Measurements from ENCODE around the gene TNFRSF18. TPM values are rescaled to one million over a fixed set of nuclear protein-coding genes. Genes with fewer than 3 reads are reported as not detected.

Gene TNFRSF18
- polyA plus RNA-seq, 4 donors, result 0.29 to 1.1 (median 0.67) TPM; not detected in 1

DNA sequence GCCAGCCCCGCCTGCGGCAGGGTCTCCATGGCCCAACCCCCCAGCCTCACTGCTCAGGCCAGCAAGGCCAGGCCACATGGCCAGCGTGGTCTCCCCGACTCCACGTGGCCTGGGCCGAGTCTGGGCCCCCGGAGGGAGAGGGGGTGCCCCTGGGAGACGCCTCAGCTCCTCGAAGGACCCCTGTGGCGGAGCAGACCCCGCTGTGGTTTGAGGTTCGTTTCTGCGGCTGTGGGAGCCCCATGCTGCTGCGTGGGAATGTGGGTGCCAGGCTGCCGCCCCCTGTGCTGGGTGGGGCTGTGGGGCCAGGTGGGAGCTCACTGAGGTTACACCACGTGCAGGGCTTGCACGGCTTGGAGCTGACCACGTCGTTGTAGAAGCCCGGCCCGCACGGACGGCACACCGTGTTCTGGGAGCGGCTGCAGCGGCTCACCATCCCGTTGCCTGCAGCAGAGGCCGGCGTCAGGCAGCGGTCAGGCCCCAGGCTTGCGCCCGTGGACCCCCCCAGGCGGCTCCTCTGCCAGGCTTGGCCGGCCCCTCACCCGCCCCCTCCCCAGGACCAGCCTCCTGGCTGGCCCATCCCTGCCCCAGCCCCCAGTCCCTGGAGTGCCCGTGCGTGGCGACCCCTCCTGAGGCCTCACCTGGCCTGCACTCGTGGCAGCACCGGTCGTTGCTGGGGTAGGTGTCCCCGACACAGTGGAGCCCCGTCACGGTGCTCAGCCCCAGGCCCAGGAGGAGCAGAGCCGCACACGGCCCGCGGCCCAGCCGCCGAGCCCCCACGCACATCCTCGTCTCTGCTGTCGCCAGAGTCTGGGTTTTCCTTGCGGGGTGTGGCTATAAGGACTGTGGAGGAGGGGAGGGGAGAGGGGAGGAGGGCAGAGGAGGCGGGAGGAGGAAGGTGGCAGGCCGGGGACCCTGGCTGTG, 7.2 kb upstream of the TNFRSF18 start, which contains the start of gene TNFRSF4:
TSS of gene TNFRSF4 (minus strand) at position 809 of the 921 bp plus-strand sequence. CDS start at position 783, 26 bp downstream.
- DNase-seq (ENCODE audit: low read depth in 4 of 4, low spot score in 3 of 4), result no peak

- DNase-seq (ENCODE audit: low read depth in 4 of 4, low spot score in 3 of 4), result no peak
Measured at GRCh38 chr1:1212780-1213344, 6.5 kb upstream of the TNFRSF18 start.

GRCh38 chr1:1211541-1212441, 5.4 kb upstream of the TNFRSF18 start:
- DNase-seq (ENCODE audit: low read depth in 4 of 4, low spot score in 3 of 4), result no peak

GRCh38 chr1:1210726-1211540, 4.5 kb upstream of the TNFRSF18 start:
- DNase-seq (ENCODE audit: low read depth in 4 of 4, low spot score in 3 of 4), result no peak

GRCh38 chr1:1208713-1209433, 2.5 kb upstream of the TNFRSF18 start:
- no peak for DNase-seq (ENCODE audit: low read depth in 4 of 4, low spot score in 3 of 4)

DNA sequence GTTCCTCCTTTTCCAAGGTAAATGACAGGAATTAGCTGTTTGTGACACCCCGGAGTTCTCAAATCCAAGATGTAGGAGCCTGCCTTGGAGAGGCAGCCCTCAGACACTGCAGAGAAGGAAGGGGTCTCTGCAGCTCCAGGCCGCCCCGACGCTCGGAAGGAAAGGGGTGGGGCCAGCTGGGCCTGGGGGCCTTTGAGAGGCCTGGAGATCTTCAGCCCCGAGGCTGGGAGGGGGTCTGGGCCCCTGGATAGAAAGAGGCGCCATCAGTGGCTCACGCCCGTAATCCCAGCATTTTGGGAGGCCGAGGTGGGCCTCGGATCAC, 1.1 kb upstream of the TNFRSF18 start:
- DNase-seq (ENCODE audit: low read depth in 4 of 4, low spot score in 3 of 4), result no peak

- no peak for DNase-seq (ENCODE audit: low read depth in 4 of 4, low spot score in 3 of 4)
Measured at GRCh38 chr1:1206966-1207531, 657 bp upstream of the TNFRSF18 start.

GRCh38 chr1:1205769-1206375, 520 bp downstream of the TNFRSF18 start:
- no peak for DNase-seq (ENCODE audit: low read depth in 4 of 4, low spot score in 3 of 4)

DNA sequence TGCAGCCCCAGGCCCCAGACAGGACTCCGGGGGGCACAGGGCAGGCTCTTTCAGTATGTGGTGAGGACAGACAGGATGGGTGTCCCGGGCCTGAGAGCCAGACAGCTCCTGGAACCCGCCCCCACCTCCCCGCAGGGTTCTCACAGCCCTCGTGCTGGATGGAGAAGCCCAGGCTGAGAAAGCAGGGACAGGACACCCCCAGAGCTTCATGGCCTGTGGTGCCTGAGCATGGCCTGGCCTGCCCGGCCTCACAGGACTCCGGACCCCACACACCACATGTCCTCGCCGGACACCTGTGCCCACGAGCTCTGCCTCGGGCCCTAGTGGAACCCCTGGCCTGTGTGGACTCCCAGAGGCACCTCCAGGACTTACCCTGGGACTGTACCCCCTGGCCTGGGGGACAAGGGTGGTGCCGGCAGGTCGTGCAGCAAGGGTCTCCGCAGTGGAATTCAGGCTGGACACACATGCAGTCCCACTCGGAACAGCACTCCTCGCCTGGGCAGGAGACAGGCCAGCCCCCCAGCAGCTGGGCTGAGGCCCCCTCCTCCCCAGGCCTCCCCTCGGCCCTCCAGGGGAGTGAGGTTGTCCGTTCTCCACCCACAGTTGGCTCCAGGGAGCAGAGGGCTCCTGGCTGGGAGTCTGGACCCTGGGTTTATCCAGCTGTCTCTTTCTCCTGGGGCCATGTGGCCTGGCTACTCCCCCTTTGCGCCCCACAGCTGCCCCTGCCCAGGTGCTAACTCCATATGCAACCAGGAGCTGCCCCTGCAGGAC, 1.2 kb downstream of the TNFRSF18 start:
- no peak for DNase-seq (ENCODE audit: low read depth in 4 of 4, low spot score in 3 of 4)

DNA sequence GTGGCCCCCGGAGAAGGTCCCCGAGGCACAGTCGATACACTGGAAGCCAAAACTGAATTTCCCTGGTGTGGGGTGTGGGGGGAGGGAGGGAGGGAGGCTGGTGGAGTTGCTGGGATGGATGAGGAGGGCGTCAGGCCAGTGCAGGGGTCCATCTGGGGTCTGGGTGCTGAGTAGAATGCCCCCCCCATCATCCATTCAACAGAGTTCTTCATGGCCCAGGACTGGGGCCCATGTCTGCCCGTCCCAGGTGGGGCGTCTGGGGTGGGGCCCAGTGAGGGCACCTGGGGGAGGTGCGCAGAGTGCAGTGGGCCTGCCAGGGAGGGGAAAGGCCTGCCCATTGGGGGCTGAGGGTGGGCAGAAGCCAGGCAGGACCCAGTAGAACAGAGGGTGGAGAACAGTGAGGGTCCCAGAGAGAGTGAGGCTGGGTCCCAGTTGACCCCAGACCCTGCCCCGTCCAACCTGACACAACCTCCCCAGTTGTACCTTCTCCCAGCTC, 1.9 kb downstream of the TNFRSF18 start:
- no peak for DNase-seq (ENCODE audit: low read depth in 4 of 4, low spot score in 3 of 4)

DNA sequence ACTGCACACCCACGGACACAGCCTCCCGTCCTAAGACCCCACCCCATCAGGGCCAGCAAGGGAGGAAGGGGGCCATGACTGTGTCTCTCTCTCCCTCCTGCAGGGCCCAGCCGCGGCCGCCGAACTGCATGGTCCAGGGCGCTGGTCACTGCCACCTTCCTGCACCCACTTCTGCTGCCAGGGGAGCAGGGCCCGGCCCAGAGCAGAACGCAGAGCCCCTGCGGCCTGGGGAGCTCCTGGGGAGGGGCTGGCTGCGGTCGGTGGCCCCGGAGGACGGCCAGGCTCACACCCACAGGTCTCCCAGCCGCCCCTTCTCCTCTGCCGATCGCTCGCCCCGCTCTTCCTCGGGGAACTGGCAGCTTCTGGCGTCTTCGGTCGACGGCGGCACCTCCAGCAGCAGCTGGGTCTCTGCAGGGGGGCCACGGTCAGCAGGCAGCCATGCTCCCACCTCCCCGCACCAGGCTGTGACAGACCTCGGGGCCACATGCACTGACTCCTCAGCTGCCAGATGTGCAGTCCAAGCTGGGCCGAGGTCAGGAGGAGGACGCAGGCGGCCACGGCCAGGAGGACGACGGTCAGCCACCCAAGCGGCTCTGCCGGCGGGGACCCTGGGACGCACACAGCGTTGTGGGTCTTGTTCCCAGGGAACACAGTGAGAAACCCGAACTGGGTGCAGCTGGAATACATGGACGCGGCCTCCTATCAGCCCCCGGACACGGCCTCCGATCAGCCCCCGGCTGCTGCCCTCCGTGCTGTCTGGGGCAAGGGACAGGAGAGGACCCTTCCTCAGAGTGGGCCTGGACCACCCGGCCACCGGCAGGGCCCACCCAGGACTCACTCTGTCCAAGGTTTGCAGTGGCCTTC, 2.6 kb downstream of the TNFRSF18 start:
- DNase-seq (ENCODE audit: low read depth in 4 of 4, low spot score in 3 of 4), result no peak

DNA sequence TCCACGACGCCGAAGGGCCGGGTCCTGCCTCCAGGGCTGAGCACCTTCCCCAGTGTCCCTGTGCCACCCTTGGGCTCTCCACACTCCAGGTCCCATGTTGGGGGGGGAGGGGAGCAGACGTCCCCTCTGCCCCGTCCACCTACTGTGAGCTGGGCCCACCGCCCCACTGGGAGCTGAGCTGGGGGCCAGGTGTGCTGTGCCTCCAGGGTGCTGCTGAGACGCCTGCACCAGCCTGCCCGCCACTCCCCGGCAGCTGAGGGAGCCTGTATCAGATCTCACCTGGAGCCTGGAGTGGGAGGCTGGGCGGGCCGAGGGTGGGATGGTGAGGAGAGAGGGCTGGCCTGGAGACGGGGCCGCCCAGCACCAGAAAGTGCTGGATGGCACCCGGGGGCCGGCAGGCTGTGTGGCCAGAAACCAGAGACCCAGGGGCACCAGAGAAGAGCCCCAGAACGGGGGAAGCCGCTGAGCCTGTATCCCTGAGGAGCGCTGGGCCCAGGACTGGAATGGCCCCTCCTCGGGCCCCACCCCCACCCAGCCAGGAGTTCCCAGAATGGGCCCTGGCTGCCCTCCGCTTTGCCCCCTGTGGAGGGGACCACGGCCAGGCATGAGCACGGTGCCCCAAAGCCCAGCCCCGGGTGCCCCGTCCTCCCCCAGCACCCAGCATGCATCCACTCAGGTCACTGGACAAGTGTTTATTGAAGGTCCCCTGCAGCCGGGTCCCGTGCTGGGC, 3.4 kb downstream of the TNFRSF18 start:
- no peak for DNase-seq (ENCODE audit: low read depth in 4 of 4, low spot score in 3 of 4)

DNA sequence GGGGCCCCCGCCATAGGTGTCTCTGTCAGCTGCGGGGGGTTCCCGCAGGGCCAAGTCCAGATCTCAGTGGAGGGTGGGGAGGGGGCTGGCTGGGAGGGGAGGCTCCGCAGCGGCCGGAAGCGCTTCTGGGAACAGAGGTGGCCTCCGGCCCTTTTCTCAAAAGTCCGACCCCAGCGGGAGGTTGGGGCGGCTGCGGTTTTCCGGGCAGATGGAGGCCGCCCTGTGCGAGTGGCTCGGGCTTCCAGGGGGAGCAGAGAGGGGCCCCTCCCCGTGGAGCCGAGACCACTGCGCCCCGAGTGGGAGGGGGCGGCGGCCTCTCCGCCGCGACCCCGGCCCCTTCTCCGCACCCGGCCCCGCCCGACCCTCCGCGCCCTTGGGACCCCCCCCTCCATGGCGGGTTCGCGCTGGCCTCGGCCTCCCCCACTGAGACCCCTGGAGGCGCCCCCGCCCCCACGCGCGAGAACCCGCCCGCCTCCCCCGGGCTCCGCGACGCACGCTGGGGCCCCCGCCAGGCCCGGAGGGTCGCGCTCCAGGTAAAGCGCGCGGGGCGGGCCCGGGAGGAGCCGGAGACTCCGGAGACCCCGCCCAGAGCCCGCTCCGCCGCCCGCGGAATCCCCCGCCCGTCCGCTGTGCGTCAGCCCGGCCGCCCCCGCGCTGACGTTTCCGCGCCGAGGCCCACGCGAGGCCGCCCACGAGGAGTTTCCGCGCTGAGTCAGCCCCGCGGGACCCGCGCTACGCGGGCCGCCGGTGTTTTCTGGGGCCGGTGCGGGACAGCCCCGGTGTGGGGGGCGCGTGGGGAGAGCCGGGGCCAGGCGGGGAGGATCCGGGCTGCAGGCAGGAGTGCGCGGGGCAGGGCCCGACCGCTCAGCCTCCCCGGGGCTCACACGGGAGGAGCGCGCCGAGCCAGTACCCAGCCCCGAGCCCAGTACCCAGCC, 5.2 kb downstream of the TNFRSF18 start:
- DNase-seq (ENCODE audit: low read depth in 4 of 4, low spot score in 3 of 4), result no peak

- DNase-seq (ENCODE audit: low read depth in 4 of 4, low spot score in 3 of 4), result no peak
Measured at GRCh38 chr1:1199961-1200875, 6.2 kb downstream of the TNFRSF18 start.
